Activated CD8-positive, alpha-beta memory T cell treated with anti-CD3 and anti-CD28 coated beads for 4 hours (primary cell): ENCODE results near the gene PARP3.

Experiments used
- DNase-seq, 2 donors: peaks; one replicate each; pipeline ENCODE4 v3.0.0-alpha.2; 2020; ENCODE audit warnings: low read depth in 2 of 2

The PARP3 gene

GRCh38 chr3:51948016-51948580 lies 5.9 kb downstream of the PARP3 start:
- DNase-seq: no peak

- no peak for DNase-seq
Observed at GRCh38 chr3:51949121-51949520, 7.0 kb downstream of the PARP3 start.

GRCh38 chr3:51950899-51951298 lies 8.7 kb downstream of the PARP3 start:
- DNase-seq: no peak

- no peak for DNase-seq
Observed at GRCh38 chr3:51953445-51953844, 11.3 kb downstream of the PARP3 start.

- no peak for DNase-seq
Observed at GRCh38 chr3:51954105-51954504, 11.9 kb downstream of the PARP3 start.

GRCh38 chr3:51954713-51955112 lies 12.6 kb downstream of the PARP3 start:
- no peak for DNase-seq

GRCh38 chr3:51955175-51955892 lies 13.2 kb downstream of the PARP3 start, which contains the start of gene GPR62:
Gene GPR62, plus strand, starts transcription at chr3:51955381. Its CDS starts 272 bp downstream, at chr3:51955653.
- DNase-seq: no peak

GRCh38 chr3:51955893-51956770 lies 14.0 kb downstream of the PARP3 start:
- no peak for DNase-seq

- no peak for DNase-seq
Observed at GRCh38 chr3:51957520-51958205, 15.5 kb downstream of the PARP3 start.

- no peak for DNase-seq
Observed at GRCh38 chr3:51958603-51959521, 16.7 kb downstream of the PARP3 start.

- no peak for DNase-seq
Observed at GRCh38 chr3:51959651-51960050, 17.5 kb downstream of the PARP3 start.

- DNase-seq: no peak
Observed at GRCh38 chr3:51960386-51960785, 18.2 kb downstream of the PARP3 start.

- DNase-seq: no peak
Observed at GRCh38 chr3:51961011-51961410, 18.8 kb downstream of the PARP3 start.

- no peak for DNase-seq
Observed at GRCh38 chr3:51961602-51962569, 19.7 kb downstream of the PARP3 start.

- DNase-seq: no peak
Observed at GRCh38 chr3:51962854-51963530, 20.8 kb downstream of the PARP3 start.

GRCh38 chr3:51963951-51964451 lies 21.8 kb downstream of the PARP3 start:
- DNase-seq: no peak

- DNase-seq: no peak
Observed at GRCh38 chr3:51964521-51964920, 22.4 kb downstream of the PARP3 start.

- no peak for DNase-seq
Observed at GRCh38 chr3:51966016-51966415, 23.9 kb downstream of the PARP3 start.

GRCh38 chr3:51966486-51966885 lies 24.3 kb downstream of the PARP3 start:
- no peak for DNase-seq
